Coronary artery (tissue), 2 donors: ENCODE measurements around the gene PTPRJ.

ENCODE experiments used
- DNase-seq: peaks from one replicate; pipeline ENCODE4 v3.0.0-alpha.2; 2017; ENCODE audit warnings: low spot score
- H3K27ac ChIP-seq, 2 donors: fragments of 200-600 bp; sonication (generic); one replicate each; pipeline ENCODE4 v1.5.1; 2016 to 2019
- H3K4me3 ChIP-seq: fragments of 200-600 bp; sonication (generic); 2 replicates; pipeline ENCODE4 v1.5.1; 2016; ENCODE audit warnings: mild to moderate bottlenecking, moderate library complexity
- CTCF ChIP-seq: fragments of 200-600 bp; sonication (generic); IDR thresholded peaks from one replicate; pipeline ENCODE4 v1.5.1; 2019; ENCODE audit warnings: antibody characterized with exemption

The PTPRJ gene

DNA sequence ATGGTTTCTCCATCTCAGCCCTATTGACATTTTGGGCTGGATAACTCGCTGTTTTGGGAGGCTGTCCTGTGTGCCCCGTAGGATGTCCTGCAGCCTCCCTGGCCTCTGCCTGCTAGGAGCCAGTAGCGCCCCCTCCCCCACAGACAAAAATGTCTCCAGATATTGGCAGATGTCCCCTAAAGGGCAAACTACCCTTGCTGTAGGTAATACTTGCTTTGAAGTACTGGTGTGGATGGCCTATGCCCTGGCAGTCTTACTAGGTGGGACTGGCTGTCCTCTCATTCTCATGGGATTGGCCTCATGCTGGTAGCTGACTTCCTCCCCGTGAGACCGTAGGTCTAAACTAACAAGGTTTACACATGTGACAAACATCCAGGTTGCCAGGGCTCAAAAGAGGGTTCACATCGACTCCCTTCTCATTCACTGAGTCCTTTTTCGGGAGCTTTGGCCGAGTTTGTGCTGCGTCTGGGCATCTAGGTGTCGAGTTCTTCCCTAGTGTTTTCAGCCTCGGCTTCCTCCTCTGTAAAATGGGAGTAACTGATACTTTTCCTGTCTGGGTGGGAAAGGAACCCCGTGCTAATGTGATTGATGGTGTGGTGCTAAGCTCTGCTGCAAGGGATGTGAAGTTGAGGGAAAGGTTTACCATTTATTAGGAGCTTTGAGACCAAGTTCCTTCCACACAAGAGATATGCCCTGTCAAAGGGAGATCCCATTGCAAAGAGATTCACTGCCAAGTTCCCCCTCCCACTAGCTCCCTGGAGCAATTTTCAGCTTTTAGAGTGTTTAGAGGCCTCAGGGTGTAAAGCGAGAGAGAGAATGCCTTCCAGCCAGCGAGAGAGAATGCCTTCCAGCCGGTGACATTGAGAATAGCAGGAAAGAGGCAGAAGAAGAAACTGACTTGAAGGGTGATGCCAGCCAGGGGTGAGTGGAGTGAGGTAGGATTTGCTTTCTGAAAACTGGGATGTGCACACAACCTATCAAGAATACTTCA, 17.0 kb downstream of the PTPRJ start:
- TF ChIP-seq CTCF: no peak
- Histone ChIP-seq H3K4me3 (no peak overlapping the region), H3K27ac (no peak overlapping the region)
- DNase-seq: no peak

- Histone ChIP-seq H3K4me3 (no peak overlapping the region), H3K27ac (no peak overlapping the region)
- TF ChIP-seq CTCF: no peak
- no peak for DNase-seq
These were observed 18.0 kb downstream of the PTPRJ start for GRCh38 chr11:47998345-47998732.

DNA sequence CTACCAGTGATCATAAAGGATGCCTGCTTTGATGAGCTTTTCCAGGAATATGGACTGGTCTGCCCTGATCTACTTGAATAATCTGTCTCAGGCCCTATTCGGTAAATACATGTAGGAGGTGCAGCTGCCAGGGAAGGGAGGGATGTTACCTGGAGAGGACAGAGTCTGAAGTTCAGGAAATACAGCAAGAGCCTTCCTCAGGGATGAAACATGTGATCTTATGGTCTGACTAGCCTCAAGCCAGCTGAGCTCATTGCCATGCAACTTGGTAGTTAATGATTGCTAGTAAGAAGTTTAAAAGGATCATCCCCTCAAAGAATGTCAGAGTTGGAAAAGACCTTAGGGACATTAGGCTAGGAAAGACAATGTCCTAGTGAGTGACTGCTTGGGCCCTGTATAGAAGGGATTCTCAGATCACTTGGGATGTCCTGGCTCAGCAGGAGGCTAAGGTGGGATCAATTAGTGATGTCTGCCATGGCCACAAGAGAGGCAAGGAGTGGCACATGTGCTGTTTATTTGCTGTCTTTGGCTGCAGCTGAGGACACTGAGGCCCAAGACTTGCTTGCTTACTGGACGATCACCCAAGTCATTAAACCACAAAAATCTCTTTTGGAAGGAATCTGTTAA, 18.5 kb downstream of the PTPRJ start:
- no peak overlapping the region for H3K4me3 ChIP-seq
- no peak for TF ChIP-seq CTCF
- H3K27ac ChIP-seq: no peak overlapping the region
- no peak for DNase-seq

DNA sequence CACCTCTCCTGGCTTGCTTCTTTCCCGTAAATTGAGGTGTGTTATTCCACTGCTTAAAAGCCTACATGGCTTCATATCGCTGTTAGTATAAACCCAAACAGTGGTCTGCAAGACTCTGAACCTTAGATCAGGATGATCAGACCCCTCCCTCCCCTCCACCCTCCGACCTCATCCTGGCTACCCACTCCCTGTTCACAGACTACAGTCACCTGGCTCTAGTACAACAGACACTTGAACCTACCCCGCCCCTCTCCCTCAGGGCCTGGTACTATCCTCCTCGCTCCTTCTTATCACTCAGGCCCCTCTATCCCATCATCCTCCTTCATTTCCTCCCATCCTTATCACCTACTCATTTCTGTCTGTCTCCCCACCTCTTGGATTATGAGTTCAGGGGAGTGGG, 20.1 kb downstream of the PTPRJ start:
- Histone ChIP-seq H3K4me3 (no peak overlapping the region), H3K27ac (no peak overlapping the region)
- TF ChIP-seq CTCF: no peak
- no peak for DNase-seq

DNA sequence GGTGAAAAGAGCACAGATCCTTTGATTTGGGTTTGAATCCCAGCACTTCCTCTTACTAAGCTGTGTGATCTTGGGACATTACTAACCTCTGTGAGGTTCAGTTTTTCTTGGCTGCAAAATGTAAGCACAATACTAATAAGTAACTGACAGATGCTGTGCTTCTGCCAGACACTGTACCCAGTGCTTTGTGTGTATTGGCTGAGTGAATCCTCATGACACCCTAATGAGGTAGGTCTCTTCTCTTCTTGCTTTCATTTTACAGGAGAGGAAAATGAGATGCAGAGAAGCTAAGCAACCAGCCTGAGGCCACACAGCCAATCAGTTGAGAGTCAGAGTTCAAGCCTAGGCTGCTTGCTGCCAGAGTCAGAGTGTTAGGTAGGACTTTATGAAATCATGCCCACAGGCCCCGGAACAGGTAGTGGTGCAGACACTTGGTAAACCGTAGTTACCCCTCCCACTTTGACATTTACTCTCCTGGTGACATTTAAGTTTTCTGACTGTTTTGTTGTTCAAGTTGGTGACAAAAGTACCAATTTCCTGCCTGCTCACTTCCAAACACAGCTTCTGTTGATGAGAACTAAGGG, 21.2 kb downstream of the PTPRJ start:
- H3K27ac ChIP-seq: no peak overlapping the region
- no peak for TF ChIP-seq CTCF
- no peak overlapping the region for H3K4me3 ChIP-seq
- no peak for DNase-seq

- no peak for TF ChIP-seq CTCF
- Histone ChIP-seq H3K4me3 (no peak overlapping the region), H3K27ac (no peak overlapping the region)
- DNase-seq: no peak
These were observed 22.2 kb downstream of the PTPRJ start for GRCh38 chr11:48002561-48002960.
